Measurements from ENCODE around the gene UBASH3B.

DNA sequence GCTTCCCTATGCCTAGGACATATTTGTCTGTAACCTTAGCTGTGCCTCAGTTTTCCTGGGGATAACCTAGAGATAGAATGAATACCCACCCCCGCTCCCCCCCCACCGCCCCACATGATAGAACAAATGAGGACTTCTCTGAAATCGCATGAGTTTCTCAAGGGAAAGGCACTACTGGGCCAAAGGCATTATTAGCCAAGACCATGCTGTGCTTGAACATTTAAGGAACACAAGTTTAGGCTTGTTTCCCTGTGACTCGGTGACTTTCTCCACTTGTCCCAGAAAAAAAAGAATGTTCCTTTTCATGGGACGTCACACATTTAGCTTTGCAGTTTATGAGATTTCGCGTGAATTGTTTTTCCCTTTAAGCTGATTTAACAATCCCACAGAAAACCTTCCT lies 131.4 kb downstream of the UBASH3B start:
- no peak for TF ChIP-seq CTCF (IDR thresholded peaks at IDR 0.05)
- TF ChIP-seq POLR2A (IDR thresholded peaks at IDR 0.05) = no peak
